Kidney tubule cell (primary cell): ENCODE results near the gene DCP2.

Experiments used
- DNase-seq: peaks from one replicate; pipeline ENCODE4 v3.0.0-alpha.2; 2018; ENCODE audit warnings: low spot score

DCP2 gene

DNA sequence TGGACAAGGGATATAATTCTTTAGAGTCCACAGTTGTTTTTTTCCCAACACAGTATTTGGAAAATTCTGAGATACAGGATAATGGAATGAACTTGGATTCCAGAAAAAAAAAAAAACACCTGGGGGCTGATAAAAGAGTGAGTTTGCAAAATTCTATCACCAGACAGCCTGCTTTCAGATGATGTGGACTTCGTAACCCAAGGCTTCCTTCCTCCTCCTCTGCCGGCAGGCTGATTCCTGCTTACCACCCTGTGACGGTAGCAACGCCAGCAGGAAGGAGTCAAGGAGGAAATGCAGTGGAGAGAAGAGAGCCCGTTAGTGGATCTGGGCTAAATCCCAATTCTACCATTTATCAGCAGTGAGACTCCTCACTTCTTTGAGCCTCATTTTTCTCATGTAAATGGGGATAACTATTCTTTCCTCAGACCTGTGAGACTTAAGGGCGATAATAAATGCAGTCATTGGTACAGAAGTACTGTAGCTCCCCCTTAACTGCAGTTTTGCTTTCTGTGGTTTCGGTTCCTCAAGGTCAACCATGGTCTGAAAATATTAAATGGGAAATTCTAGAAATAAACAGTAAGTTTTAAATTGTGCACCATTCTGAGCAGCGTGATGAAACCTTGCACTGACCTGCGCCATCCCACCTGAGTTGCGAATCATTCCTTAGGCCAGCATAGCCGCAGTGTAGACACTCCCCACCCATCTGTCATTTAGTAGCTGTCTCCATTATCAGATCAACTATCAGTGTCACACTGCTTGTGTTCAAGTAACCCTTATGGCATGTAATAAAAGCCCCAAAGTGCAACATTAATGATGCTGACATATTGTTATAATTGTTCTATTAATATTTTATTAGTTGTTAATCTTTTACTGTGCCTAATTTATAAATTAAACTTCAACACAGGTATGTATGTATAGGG is 71.4 kb downstream of the DCP2 start:
- peak; percentile 71 for DNase-seq

DNA sequence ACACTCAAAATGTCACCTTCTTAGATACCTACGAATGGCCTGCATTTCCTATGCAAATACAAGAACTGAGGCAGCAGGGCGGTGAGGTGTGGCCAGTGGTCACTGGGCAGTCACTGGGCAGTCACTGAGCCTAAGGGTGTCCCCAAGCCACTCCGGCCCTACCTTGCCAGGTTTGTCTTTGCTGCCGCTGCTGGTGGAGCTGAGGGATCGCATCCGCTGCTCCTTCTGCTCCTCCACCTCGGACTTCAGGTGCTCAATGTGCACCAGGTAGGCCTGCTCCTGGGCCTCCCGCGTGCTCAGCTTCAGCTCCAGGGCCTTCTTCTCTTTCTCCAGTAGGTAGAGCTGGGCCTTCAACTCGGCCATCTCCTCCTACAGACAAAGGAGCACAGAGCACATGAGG is 72.3 kb downstream of the DCP2 start:
- no peak for DNase-seq

DNA sequence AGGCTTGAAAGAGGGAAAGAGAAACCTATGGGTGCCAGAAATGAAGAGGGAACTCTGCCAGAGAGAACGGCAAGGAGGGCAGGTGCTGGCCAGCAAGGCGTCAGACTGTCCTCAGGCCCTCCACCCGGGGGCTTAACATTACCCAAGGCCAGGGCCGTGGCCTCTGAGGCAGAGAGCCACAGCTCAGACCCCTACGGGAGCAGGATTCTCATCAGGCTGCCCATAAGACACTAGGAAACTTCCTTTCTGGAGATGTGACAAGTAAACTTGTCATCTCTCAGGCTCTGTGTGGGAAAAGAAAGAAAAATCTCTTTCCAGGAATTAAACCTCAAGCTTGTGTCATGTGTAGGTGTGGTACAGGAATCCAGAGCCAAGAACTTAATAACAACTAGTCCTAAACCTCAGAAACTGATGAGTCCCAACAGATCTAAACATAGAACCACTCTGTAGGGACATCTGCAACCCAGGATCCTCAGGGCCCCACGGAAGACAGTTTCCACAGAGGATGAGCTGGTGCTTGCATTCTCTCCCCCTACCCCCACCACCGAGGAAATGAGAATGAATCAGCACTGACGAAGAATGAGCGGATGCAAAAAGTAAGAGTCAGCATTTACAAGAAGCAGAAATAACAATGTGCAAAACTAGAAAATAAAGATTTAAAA is 74.3 kb downstream of the DCP2 start:
- peak; percentile 72 for DNase-seq

DNA sequence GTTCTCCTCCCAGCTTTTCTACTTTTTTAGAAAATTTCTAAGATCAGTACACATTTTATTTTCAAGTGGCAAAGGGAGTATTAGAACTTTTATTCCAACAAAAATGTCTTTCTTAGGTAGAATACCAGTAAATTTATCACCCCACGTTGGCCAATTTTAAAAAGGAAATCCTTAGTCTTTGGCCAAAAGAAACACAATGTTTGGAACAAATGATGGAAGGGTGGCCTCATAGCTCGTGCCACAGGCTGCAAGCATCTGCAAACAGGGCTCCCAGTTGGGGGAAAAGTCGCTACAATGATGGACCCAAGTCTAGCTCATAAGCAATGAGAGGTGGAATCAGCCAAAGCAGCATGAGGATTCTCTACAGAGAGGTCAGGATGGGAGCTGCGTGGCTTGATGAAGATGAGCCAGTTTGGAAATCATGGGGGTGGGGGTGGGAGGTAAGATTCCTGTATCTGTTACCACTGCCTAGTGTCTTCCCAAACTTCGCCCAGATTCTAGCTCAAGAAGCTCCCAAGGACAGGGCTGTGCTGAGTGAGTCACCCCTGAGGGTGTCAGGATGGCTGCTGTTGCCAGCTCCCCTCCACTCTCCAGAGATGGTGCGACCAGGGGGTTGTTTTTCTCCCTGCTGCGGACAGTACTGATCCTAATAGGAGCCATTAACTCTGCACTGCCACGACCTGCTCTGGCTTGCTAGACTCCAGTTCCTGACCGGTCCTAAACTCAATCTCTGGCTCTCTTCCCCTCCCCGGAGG is 75.6 kb downstream of the DCP2 start:
- DNase-seq = no peak

DNA sequence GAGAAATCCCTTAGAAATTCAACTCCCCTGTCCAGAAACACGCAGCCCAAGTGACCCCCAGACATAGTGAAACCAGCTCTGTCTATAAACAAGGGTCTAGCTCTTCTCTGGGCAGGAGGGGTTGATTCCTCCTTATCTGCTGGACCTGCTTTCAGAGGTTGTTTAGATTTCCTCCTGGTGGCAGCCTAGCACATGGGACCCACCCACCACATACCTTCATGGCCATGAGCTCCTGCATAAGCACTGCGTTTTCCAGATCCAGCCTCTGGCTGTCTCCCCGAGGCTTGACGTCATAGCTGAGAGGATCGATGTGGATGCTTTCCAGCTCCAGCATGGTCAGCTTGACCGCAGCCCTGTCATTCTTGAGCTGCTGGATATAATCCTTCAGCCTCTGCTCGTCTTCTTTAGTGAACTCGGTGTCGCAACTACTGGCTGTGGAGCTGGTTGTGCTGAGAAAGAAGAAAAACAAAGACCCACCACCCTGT is 77.0 kb downstream of the DCP2 start:
- no peak for DNase-seq

DNA sequence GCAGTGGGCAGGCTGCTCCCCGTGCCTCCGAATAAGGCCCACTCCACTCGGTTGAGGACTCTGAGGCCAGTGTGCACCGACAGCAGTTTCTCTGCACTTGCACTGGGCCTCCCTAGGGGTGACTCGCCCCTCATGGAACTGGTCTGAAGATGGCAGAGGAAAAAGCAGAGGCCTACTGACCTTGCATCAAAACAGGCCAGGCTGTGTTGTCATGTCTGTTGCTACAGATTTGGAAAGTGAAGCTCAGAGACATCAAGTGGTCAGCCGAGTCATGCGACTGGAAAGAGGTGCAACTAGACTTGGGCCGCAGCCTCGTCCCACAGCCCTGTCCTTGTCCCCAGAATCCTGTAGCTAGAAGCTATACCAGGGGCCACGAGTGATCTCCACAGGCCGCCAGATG is 78.3 kb downstream of the DCP2 start:
- DNase-seq = no peak

DNA sequence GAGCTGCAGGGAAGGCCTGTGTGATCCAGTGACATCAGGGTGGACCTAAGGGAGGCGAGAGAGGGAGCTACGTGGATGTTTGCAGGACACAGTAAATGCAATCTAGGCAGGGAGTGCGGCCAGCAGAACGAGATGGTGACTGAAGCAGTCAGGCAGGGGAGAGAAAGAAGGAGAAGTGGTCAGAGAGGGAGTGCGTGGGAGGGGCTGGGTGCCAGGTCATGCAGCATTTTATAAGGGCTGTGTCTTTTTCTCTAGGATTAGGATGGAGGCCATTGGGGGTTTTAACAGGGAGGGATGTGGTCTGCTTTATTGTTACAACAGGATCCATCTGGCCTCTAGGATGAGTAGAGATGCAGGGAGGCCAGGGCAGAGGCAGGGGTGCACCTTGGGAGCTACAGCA is 80.4 kb downstream of the DCP2 start:
- no peak for DNase-seq

DNA sequence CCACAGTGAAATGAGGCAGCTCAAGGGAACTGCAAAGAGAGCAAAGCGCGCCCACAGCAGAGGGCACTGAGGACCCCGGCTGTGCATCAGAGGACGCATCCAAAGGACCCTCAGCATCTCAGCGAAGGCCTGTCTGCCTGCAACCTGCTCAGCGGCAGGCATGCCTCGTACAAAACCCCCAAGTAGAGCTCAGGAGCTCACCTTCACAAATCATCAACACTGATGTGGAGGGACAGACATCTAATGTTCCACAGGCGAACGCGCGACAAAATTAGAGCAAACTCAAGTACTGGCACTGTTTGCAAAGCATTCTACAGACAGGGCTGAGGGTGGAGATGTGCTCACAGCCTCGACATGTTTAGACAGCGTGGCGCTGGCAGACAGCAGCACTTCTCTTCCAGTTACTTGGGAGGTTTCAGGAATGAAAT is 81.0 kb downstream of the DCP2 start:
- no peak for DNase-seq

DNA sequence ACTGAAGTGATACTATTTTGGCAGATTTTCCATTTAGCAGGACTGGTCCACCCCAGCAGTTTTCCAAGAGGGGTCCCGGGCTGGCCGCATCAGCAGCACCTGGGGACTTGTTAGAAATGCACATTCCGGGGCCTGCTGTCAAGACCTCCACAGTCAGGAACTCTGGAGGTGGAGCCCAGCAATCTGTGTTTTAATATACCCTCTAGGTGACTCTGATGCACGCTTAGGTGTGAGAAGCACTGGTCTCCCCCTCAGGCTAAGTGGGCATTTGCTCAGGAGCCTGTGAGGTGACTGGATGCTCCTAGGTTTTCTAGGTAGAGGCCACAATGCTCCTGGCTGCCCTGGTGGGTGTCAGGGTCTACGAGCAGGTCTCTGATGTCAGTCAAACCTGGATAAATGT is 81.7 kb downstream of the DCP2 start:
- no peak for DNase-seq

DNA sequence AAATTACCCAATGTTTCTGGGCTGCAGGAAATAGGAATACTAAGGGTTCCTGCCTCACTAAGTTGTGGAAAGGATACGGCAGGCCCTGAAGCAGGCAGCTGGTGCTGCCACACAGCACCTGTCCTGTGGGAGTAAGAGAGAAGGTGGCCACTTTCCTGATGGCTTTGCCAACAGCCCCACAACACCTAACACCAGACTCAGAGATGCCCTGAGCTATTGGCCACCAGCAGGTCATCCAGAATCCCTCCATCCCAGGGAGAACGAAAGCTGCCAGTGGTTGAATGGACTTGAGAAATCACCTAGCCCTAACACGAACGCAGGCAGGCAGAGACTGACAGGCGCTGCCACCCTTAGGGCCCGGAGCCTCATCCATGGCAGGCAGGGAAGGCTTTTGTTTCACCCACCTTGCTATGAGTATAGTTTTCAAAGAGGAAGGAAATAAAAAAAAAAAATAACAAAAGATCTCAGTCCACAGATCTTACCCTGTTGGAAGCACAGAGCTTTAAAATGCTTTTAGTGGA is 82.2 kb downstream of the DCP2 start:
- no peak for DNase-seq

DNA sequence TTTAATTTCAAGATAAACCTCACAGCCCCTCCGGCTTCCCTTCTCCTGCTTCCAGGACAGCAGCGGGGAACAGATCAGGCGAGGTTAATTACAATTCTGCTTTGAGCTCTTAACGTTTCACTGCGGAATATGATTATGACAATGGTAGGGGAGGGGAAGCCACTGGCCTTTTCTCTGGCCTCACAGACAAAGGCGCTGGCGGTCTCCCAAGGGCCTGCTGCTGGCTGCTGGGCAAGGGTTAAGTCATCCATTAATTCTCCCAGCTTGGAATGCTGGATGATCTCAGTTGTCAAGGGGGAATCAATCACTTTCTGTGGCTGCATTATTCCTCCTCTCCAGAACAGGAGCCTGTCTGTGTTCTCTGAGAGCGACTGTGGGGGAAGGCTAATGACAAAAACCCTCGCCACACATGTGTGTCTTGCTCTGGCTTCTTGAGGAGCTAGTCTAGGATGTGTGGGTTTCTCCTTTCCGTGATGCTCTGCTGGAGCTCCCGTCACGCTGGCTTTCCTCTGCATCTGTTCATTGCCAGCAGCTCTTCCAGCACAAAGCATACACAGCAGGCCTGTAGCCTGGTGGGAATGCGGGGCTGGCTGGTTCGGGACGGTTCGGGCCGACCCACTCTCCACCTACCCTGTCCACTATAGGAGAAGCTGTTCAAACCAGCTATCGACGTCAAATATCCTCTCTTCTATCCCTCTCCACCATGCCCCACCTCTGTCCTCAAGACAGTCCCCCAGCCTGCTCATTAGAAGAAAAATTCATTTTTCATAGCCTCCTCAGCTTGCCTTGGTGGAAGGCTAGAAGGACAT is 82.8 kb downstream of the DCP2 start:
- DNase-seq = peak; percentile 91

DNA sequence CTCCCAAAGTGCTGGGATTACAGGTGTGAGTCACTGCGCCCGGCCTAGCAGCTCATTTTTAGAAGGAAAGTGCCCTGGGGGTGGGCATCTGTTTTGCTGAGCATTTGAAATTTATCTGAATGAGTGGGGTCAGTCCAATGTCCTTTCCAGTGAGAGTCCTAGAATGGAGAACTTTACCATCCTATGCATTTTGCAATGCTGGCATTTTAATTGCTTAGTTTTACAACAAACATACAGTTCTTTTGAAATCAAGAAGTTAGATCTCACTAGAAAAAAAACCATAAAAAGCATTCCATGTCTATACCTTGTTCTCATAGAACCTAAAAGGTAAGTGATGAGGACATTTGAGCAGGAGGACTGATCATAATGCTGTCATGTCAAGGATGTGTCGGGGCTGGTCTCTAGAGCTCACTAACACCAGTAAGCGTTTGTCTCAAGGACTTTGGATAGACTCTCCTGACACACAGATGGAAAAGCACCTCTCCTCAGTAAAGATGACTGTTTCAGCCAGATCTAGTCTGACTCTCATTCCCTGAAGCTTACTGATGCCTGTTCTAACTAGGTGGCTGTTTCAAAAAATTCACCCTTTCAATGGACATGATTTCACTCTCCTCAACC is 83.9 kb downstream of the DCP2 start:
- DNase-seq = no peak

DNA sequence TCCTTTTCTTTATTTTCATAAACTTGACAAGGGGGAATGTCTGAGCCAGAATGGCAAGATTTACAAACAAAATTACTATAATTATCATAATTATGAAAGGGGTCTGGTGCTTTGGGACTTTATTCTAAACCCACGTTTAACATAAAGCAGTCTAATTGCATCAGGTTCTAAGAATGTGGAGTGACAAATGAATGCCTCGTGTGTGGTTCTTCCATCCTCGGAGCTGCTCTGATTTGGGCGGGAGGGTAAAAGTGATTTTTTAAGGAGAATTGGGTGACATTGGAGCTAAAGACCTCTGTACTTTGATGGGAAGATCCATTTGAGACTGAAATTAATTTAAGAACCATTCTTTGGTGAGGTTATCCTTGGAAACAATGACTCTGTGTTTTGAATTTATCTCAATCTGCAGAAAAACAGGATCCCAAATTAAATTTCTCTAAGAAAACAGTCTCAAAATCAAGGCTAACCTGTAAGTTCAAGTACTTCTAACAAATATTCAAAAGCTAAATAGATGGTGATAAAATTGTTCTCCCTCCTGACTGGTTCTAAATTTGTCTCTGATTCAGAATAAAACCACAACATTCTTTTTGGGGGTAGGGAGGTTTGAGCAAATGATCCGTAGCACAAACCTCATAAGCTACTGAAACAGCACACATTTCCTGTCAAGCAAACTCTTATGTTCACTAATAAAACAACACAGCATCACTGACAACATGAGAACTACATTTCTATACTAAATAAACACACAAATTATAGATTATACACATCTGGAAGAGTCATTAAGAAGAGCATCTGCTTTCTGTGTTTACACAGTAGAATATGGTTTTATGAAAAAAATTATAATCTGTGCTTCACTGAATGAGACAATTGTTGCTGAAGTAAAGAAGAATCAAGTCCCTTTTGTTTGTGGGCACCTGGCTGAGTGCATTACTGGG is 85.5 kb downstream of the DCP2 start:
- peak; percentile 79 for DNase-seq

DNA sequence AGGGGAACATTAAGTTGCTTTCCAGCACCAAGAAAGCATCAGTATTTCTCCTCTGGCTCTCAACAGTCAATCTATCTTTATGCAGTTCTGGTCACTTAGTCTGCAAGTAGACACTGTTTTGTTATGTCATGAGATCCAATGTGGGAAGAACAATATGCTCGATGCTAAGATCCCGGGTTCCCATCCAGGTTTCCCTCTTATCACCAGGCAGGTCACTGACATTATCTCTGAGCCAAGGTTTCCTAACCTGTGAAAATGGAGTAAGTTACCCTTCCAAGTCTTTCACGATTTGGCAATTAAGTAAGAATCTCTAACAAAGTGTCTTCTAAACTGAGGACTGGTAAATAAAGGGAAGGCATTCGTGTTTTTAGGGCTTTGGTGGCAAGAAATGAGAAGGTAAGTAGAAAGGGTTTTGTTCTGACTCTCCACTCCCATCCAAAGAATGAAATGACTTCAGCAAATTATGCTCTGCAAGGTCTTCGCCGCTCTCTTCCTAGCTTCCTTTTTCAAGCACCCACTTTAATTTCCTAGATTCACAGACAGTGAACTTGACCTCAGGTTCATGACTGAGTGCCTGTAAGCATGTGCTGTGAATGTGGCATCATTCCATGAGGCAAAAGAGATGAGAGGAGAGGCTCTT is 86.4 kb downstream of the DCP2 start:
- no peak for DNase-seq

DNA sequence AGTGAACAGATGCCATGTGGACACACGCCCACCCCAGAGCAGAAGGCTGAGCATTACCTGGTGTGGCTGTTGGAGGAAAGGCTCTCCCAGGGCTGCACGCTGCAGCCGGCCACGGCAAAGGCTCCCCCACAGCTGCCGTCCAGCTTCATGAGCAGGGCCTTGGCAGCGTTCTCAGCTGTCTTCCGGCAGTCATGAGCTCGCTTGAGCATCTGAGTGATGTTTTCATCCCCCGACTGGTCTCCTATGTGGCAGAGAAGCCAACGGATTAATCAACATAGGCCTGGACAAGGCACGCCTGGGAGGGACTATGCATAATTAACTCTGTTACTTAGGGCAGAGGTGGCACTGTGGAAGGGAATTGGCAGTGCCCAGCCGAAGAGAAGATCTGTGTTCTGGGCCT is 87.3 kb downstream of the DCP2 start:
- no peak for DNase-seq

DNA sequence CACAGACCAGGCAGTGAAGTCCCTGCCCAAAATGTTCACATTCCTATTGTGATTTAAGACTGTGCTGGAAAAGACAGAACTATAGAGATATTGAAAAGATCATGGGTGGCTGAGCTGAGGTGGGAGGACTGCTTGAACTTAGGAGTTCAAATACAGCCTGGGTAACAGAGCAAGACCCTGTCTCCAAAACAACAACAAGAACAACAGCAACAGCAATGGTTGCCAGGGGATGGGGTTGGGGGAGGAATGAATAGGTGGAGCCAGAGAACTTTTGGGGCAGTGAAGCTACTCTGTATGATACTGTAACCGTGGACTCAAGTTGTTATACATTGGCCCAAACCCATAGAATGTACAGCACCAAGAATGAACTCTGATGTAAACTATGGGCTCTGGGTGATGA is 88.2 kb downstream of the DCP2 start:
- no peak for DNase-seq

DNA sequence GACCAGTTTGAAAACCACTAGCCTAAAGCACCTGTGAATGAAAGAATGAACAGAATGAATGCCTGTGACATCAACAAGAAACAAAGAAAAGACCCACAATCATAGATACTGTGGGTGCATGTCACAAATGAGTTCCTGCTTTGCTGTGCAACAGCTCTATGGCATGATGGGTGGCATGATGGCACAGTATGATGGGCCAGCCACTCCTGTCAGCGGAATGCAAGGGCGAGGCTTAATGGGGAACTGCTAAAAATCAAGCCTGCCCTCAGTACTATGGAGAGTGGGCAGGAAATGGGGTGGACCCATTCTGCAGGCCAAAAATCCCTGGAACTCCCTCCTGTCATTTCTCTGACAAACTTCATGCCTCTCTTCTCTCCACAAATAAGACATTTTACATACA is 89.0 kb downstream of the DCP2 start:
- no peak for DNase-seq

DNA sequence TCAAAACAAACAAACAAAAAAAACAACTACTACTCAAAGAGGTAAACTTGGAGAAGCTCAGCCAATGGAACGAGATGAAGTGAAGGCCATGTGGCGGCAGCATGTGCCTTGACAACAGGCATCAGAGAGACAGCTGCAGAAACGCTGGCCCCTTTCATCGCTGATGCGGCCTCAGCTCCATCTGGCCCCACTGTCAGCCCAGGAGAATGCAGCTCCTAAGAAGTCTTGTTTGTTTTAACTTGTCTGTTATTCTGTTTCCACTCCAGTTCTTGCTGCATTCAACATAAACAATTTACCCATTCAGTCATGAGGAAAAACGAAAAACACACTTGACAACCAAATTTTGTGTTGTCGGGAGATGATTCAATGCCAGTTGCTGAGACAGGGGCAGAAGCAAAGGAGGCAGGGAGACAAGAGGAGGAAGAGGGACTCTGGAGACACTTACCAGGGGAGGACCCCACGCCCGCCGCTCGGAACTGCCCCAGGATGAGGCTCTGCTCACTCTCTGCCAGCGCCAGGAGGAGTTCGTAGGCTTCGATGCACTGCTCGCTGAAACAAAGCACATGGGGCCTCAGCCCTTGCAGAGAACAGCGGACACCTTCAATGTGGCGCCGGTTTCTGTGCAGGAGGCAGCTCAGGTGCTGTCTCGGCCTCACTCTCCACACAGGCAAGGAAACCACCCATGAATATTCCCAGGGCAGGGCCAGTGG is 91.2 kb downstream of the DCP2 start:
- no peak for DNase-seq

DNA sequence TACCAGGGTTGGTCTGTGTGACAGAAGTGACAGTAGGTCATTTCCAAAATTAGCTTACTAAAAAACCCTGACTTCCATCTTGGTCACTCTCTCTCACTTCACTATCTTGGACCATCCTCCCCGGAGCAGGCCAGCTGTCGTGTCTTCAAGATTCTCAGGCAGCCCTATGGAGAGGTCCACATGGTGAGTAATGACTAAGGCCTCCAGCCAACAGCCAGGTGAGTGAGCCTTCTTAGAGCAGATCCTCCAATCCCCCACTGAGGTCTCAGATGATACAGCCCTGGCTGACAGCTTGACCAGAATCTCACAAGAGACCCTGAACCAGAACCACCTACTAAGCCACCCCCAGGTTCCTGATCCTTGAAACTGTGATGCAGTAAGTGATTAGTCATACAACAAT is 92.0 kb downstream of the DCP2 start:
- DNase-seq = peak; percentile 65
